Right lung (tissue), 5 donors: ENCODE results near the gene TMEFF2. TPM values are rescaled to one million over a fixed set of nuclear protein-coding genes. Genes with fewer than 3 reads are reported as not detected.
A peak's percentile ranks its signal among the peaks of the same experiment; 100 is the strongest.
"Not testable (repeated sequence)": the region's sequence is repeated elsewhere in the genome, so short reads cannot be mapped to it uniquely, and the experiment has no call there.

Experiments used
- DNase-seq, 2 donors: peaks; one replicate each; pipeline ENCODE4 v3.0.0-alpha.2; 2013
- polyA plus RNA-seq, 5 donors: library from polyadenylated mRNA; unstranded; fragments of 120-200 nt; gene quantifications; one replicate each; pipeline versions ENCODE4 v1.2.1 to v1.2.3, GENCODE V29; 2013; ENCODE audit warnings: inconsistent platforms in 1 of 5, low replicate concordance in 1 of 5; ENCODE audit not compliant: insufficient read length in 5 of 5, insufficient read depth in 1 of 5

The TMEFF2 gene
- polyA plus RNA-seq, 5 donors: 0.25 to 1.4 (median 0.72) TPM

GRCh38 chr2:191933307-191934105 lies 261.2 kb downstream of the TMEFF2 start:
- DNase-seq: no peak

GRCh38 chr2:191932286-191932685 lies 262.4 kb downstream of the TMEFF2 start:
- DNase-seq: no peak

GRCh38 chr2:191931329-191931728 lies 263.4 kb downstream of the TMEFF2 start:
- no peak for DNase-seq

- DNase-seq: no peak
Measured at GRCh38 chr2:191930205-191930604, 264.5 kb downstream of the TMEFF2 start.

GRCh38 chr2:191929288-191929687 lies 265.4 kb downstream of the TMEFF2 start:
- DNase-seq: peak in 1 of 2 donors; percentile 20

- DNase-seq: no peak
Measured at GRCh38 chr2:191927991-191928390, 266.7 kb downstream of the TMEFF2 start.

- DNase-seq: no peak
Measured at GRCh38 chr2:191927319-191927867, 267.3 kb downstream of the TMEFF2 start.

GRCh38 chr2:191926671-191927070 lies 268.1 kb downstream of the TMEFF2 start:
- DNase-seq: no peak

- DNase-seq: no peak
Measured at GRCh38 chr2:191923652-191923997, 271.1 kb downstream of the TMEFF2 start.

- no peak for DNase-seq
Measured at GRCh38 chr2:191922736-191923651, 271.7 kb downstream of the TMEFF2 start.

- not testable (repeated sequence) for DNase-seq
Measured at GRCh38 chr2:191921650-191922049, 273.1 kb downstream of the TMEFF2 start.

- no peak for DNase-seq
Measured at GRCh38 chr2:191920502-191920901, 274.2 kb downstream of the TMEFF2 start.

GRCh38 chr2:191917967-191918651 lies 276.6 kb downstream of the TMEFF2 start:
- DNase-seq: no peak

- no peak for DNase-seq
Measured at GRCh38 chr2:191917430-191917881, 277.3 kb downstream of the TMEFF2 start.

GRCh38 chr2:191916826-191917225 lies 277.9 kb downstream of the TMEFF2 start:
- no peak for DNase-seq

- DNase-seq: no peak
Measured at GRCh38 chr2:191915750-191916149, 279.0 kb downstream of the TMEFF2 start.

GRCh38 chr2:191913796-191914195 lies 280.9 kb downstream of the TMEFF2 start:
- DNase-seq: no peak

GRCh38 chr2:191912764-191913163 lies 282.0 kb downstream of the TMEFF2 start:
- no peak for DNase-seq

GRCh38 chr2:191910518-191910917 lies 284.2 kb downstream of the TMEFF2 start:
- no peak for DNase-seq

GRCh38 chr2:191908874-191909273 lies 285.9 kb downstream of the TMEFF2 start:
- DNase-seq: no peak

GRCh38 chr2:191907545-191907944 lies 287.2 kb downstream of the TMEFF2 start:
- no peak for DNase-seq

- DNase-seq: no peak
Measured at GRCh38 chr2:191907091-191907490, 287.6 kb downstream of the TMEFF2 start.
